Adrenal gland (tissue), 12 donors: ENCODE data around the gene SRXN1. TPM values are rescaled to one million over a fixed set of nuclear protein-coding genes. Genes with fewer than 3 reads are reported as not detected.

ENCODE experiments used
- DNase-seq, 7 donors: peaks; one replicate each; pipeline ENCODE4 v3.0.0-alpha.2; 2019 to 2020
- H3K27ac ChIP-seq, 5 donors: fragments of 200-600 bp; sonication (generic) in 4 of 5; 1 replicate in 3 of 5; 2 replicates in 2 of 5; pipeline versions ENCODE4 v1.5.1 to v1.8.0; 2016 to 2020; ENCODE audit warnings: mild to moderate bottlenecking in 1 of 5
- H3K27me3 ChIP-seq: fragments of 200-600 bp; 2 replicates; pipeline ENCODE4 v1.8.0; 2021
- H3K36me3 ChIP-seq, 2 donors: fragments of 200-600 bp; replicated peaks in 1 of 2; 1 replicate in 1 of 2; 2 replicates in 1 of 2; pipeline versions ENCODE4 v1.5.1 to v1.8.0; 2018 to 2022
- H3K4me1 ChIP-seq, 2 donors: fragments of 200-600 bp; replicated peaks in 1 of 2; 1 replicate in 1 of 2; 2 replicates in 1 of 2; pipeline versions ENCODE4 v1.5.1 to v1.8.0; 2018 to 2021
- H3K4me3 ChIP-seq, 4 donors: fragments of 200-600 bp; sonication (generic) in 3 of 4; one replicate each; pipeline ENCODE4 v1.5.1; 2016 to 2018
- H3K9me3 ChIP-seq, 3 donors: fragments of 200-600 bp; sonication (generic) in 1 of 3; replicated peaks in 1 of 3; 1 replicate in 2 of 3; 2 replicates in 1 of 3; pipeline versions ENCODE4 v1.5.1 to v1.8.0; 2016 to 2021
- CTCF ChIP-seq, 6 experiments: fragments of 450-650 bp in 4 of 6; fragments of 200-600 bp in 2 of 6; sonication (generic) in 1 of 6; IDR thresholded peaks; 1 replicate in 5 of 6; 2 replicates in 1 of 6; pipeline versions ENCODE4 v1.5.1 to v1.8.0; 2016 to 2021; ENCODE audit warnings: antibody characterized with exemption in 6 of 6, mild to moderate bottlenecking in 2 of 6, moderate library complexity in 1 of 6
- POLR2A ChIP-seq, 2 donors: fragments of 450-650 bp; IDR thresholded peaks; one replicate each; pipeline ENCODE4 v1.6.1; 2017; ENCODE audit warnings: antibody characterized with exemption in 2 of 2, mild to moderate bottlenecking in 2 of 2, moderate library complexity in 1 of 2
- WGBS, 4 donors: extraction: QIAGEN DNeasy Blood & Tissue Kit in 2 of 4; methylation state at CpG; one replicate each; pipeline versions ENCODE4 v1.1.5 to v1.1.7; 2013 to 2017; 5-methylcytosine and 5-hydroxymethylcytosine counted together
- intact Hi-C, 2 donors: fragments of 100-400 bp; cut with DNase I; formaldehyde crosslinking; loops; one replicate each; pipeline versions ENCODE4 v1.14.1 to v1.15.0; 2022 to 2023
- polyA plus RNA-seq, 3 donors: library from polyadenylated mRNA; stranded (reverse); fragments of 200-250 nt in 2 of 3; fragments of 350-450 nt in 1 of 3; fragmentation: Illumina TruSeq in 1 of 3; extraction: RNeasy Lipid Tissue Mini Kit (QIAGEN cat#74804) in 1 of 3; gene quantifications; one replicate each; pipeline ENCODE4 v1.2.3, GENCODE V29; 2013 to 2014
- total RNA-seq, 9 donors: library from RNA; depleted of rRNA in 4 of 9; stranded (reverse); fragments of >200 nt in 4 of 9; fragments of 120-200 nt in 1 of 9; fragmentation: NEBNext Ultra II Directional in 1 of 9; extraction: Animal tissue kit (Norgen Biotek cat#: 25700) in 1 of 9; gene quantifications; one replicate each; pipeline versions ENCODE4 v1.1.0 to v1.2.4, GENCODE V29; 2013 to 2023
- donor health status: healthy with polysubstance abuse.
- donor health status: Bipolar disorder and iron deficiency.
- donor health status: DM: yes; HTN: yes; CAD: no.
- donor health status: DM: no; HTN: no; CAD: no.
- donor health status: DM: no; HTN: no; CAD: no.
- donor health status: DM: yes; HTN: yes; CAD: no.

The SRXN1 gene
- total and polyA plus RNA-seq, 12 donors: 19.1 to 203 (median 67.6) TPM

DNA sequence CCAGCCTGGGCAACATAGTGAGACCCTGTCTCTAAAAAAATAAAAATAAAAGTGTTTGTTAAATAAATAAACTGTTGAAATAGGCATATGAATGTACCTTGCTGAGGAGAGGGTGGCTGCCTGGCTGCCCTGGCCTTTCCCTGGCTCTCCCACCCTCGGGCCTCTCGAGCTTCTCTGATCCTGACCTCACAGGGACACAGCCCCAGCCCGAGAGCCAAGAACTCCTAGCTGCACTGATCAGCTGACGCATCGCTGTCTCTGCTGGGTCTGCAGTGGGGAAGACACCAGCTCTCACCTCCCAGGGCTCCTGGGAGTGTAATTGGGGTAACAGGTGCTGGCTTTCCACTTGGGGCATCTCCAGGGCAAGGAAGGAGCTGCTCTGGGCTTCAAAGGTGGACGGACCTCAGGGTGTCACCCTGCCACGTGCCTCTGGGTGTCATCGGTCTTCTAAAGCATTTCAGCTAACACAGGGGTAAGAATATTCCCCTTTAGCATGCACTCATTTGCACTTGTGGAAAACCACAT lies 49.8 kb downstream of the SRXN1 start:
- Histone ChIP-seq H3K36me3 (no peaks in the 10 kb centered on the region), H3K27ac (peak overlapping the region in 2 of 5 donors; percentile 21 to 63), H3K4me1 (peaks cover 0 to 8% of the 10 kb centered on the region in 2 donors), H3K9me3 (no peaks in the 10 kb centered on the region), H3K4me3 (no peak overlapping the region), H3K27me3 (peaks cover under 1% of the 10 kb centered on the region)
- DNase-seq: no peak
- TF ChIP-seq POLR2A (IDR thresholded peaks at IDR 0.05): no peak
- TF ChIP-seq CTCF (IDR thresholded peaks at IDR 0.05): no peak
- intact Hi-C loops: no loop called here
- 59 to 71% (median 67%) methylated on average over 8 of the region's 8 CpGs for WGBS, 4 donors

DNA sequence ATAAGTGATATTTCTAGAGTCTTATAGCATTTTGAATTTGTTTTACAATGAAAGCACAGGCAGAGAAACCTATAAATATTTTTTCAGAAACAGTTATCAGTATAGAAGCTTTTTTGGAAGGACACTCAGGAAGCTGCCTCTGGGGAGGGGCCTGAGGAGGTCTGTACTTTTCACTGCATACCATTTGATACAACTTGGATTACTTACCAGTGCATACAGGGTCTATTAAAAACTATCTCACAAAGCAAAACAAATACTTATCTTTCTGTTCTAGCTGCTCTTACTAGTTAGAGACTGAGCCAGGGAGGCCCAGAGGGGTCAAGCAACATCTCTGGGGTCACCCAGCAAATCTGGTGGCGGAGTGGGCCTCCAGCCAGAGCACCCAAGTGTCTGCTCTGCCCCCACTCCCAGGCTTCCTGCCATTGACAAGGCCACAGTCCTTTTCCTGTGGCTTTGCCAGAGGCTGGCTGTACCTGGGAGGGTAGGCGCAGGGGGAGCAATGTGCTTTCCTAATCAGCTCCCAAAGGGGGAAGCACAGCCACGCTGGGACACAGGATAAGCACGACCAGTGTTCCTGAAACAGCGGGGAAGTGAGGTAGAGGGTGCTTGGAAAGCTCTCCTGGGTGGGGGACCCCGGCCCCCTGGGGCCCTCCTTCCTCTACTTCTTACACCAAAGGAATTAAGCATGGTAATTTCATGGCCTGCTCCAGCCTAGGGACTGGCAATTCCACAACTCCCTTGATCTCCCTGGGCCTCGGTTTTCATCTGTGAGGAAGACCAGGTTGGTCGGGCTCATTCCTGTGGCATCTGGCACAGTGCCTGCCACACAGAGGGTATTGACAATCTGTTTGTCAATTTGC lies 50.7 kb downstream of the SRXN1 start:
- no peaks in the 10 kb centered on the region for H3K27me3 ChIP-seq
- H3K9me3 ChIP-seq: no peaks in the 10 kb centered on the region
- H3K4me3 ChIP-seq: no peak overlapping the region
- WGBS, 4 donors: 56 to 61% (median 59%) methylated on average over 5 to 8 of the region's 8 CpGs
- TF ChIP-seq CTCF (IDR thresholded peaks at IDR 0.05) (no peak), POLR2A (IDR thresholded peaks at IDR 0.05) (no peak)
- intact Hi-C loops: no loop called here
- H3K27ac ChIP-seq: peak overlapping the region in 2 of 5 donors; percentile 21 to 63
- DNase-seq: peak in 3 of 7 donors; percentile 16 to 60 (median 53)
- H3K4me1 ChIP-seq: peaks cover 0 to 8% of the 10 kb centered on the region in 2 donors
- no peaks in the 10 kb centered on the region for H3K36me3 ChIP-seq

DNA sequence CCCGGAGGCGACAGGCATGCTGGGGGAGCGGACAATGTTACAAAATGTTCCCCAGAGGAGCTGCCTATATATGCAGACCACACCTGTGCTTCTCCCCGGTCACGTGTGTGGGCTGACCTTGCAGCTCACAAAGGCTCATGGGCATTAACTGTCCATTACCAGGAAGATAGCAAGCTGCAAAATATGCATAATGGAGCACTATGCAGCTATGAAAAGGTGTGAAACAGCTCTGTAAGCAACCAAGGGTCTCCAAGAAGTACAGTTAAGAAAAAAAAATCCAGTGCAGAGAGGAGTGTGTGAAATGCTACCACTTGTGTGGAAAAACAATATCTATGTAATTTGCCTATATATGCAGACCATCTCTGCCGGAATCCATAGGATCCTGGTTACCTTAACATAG lies 52.3 kb downstream of the SRXN1 start:
- no peaks in the 10 kb centered on the region for H3K9me3 ChIP-seq
- H3K27me3 ChIP-seq: no peaks in the 10 kb centered on the region
- no peak overlapping the region for H3K27ac ChIP-seq
- DNase-seq: no peak
- H3K4me1 ChIP-seq: peaks cover 0 to 8% of the 10 kb centered on the region in 2 donors
- 80 to 93% (median 89%) methylated on average over 3 to 6 of the region's 6 CpGs for WGBS, 4 donors
- intact Hi-C loops: no loop called here
- no peak overlapping the region for H3K4me3 ChIP-seq
- TF ChIP-seq CTCF (IDR thresholded peaks at IDR 0.05) (no peak), POLR2A (IDR thresholded peaks at IDR 0.05) (no peak)
- H3K36me3 ChIP-seq: no peaks in the 10 kb centered on the region

GRCh38 chr20:600141-600540 lies 52.9 kb downstream of the SRXN1 start:
- Histone ChIP-seq H3K4me3 (no peak overlapping the region), H3K27me3 (no peaks in the 10 kb centered on the region), H3K27ac (no peak overlapping the region), H3K36me3 (no peaks in the 10 kb centered on the region), H3K9me3 (no peaks in the 10 kb centered on the region), H3K4me1 (peaks cover 0 to 8% of the 10 kb centered on the region in 2 donors)
- no peak for DNase-seq
- intact Hi-C loops: no loop called here
- 82 to 100% (median 97%) methylated on average over 1 to 2 of the region's 2 CpGs for WGBS, 4 donors
- no peak for TF ChIP-seq POLR2A (IDR thresholded peaks at IDR 0.05)
- TF ChIP-seq CTCF (IDR thresholded peaks at IDR 0.05): no peak
